HEK293 (cell line): ENCODE results near the gene TBCCD1.

Experiments used
- CTCF ChIA-PET: fragments of 350-600 bp; formaldehyde crosslinking; extraction: SDS; loops from one replicate; lab custom pipeline; 2021; ENCODE audit warnings: antibody characterized with exemption; lab: Yijun Ruan, JAX
- POLR2A ChIA-PET: fragments of 300-600 bp; formaldehyde crosslinking; extraction: SDS; loops from one replicate; lab custom pipeline; 2020; ENCODE audit warnings: antibody characterized with exemption, inconsistent platforms; lab: Yijun Ruan, JAX
- H3K27ac ChIP-seq: fragments of 200-500 bp; sonication (Bioruptor generic); 2 replicates; pipeline ENCODE4 v1.5.1; 2014; ENCODE audit warnings: low read depth, low read length, control low read depth, inconsistent platforms; ENCODE audit errors: extremely low read depth
- H3K36me3 ChIP-seq, 2 experiments: fragments of 200-500 bp in 1 of 2; sonication (Bioruptor generic) in 1 of 2; 1 replicate in 1 of 2; 2 replicates in 1 of 2; pipeline ENCODE4 v1.5.1; 2014 to 2017; ENCODE audit warnings: inconsistent platforms in 2 of 2, low read length in 2 of 2; ENCODE audit not compliant: control insufficient read depth in 2 of 2, insufficient read depth in 1 of 2
- H3K4me1 ChIP-seq: fragments of 200-500 bp; sonication (Bioruptor generic); 2 replicates; pipeline ENCODE4 v1.5.1; 2014; ENCODE audit warnings: mild to moderate bottlenecking, low read length, inconsistent platforms; ENCODE audit not compliant: control insufficient read depth, insufficient read depth
- H3K4me3 ChIP-seq: 2 replicates; pipeline ENCODE4 v1.5.1; 2011; ENCODE audit warnings: low read depth, mild to moderate bottlenecking, control low read depth, low read length, moderate library complexity
- H3K9me3 ChIP-seq: fragments of 200-500 bp; sonication (Bioruptor generic); 2 replicates; pipeline ENCODE4 v1.5.1; 2014; ENCODE audit warnings: low read depth, low read length, inconsistent platforms; ENCODE audit not compliant: control insufficient read depth, insufficient read depth
- GLI2 ChIP-seq: fragments of 450-650 bp; formaldehyde crosslinking; IDR thresholded peaks from 2 replicates; pipeline ENCODE4; 2017; ENCODE audit warnings: missing biosample characterization, missing genetic modification characterization, low read depth, borderline replicate concordance
- HOXD13 ChIP-seq: sonication (generic); formaldehyde crosslinking; IDR thresholded peaks from 2 replicates; pipeline ENCODE4 v1.8.0; 2022; ENCODE audit warnings: missing genetic modification reagents, borderline replicate concordance
- KLF8 ChIP-seq: fragments of 450-650 bp; formaldehyde crosslinking; IDR thresholded peaks from 2 replicates; pipeline ENCODE4 v1.5.1; 2016; ENCODE audit warnings: missing biosample characterization, missing genetic modification characterization
- PRDM2 ChIP-seq: fragments of 450-650 bp; formaldehyde crosslinking; IDR thresholded peaks from 2 replicates; pipeline ENCODE4 v1.5.1; 2016; ENCODE audit warnings: missing biosample characterization, missing genetic modification characterization, borderline replicate concordance
- SP3 ChIP-seq: fragments of 450-650 bp; formaldehyde crosslinking; IDR thresholded peaks from 2 replicates; pipeline ENCODE4 v1.5.1; 2016; ENCODE audit warnings: missing biosample characterization, missing genetic modification characterization
- ZNF138 ChIP-seq: fragments of 450-650 bp; formaldehyde crosslinking; IDR thresholded peaks from 2 replicates; pipeline ENCODE4 v1.5.1; 2016; ENCODE audit warnings: missing biosample characterization, missing genetic modification characterization, borderline replicate concordance
- ZNF174 ChIP-seq: fragments of 450-650 bp; formaldehyde crosslinking; IDR thresholded peaks from 2 replicates; pipeline ENCODE4 v1.5.0; 2017; ENCODE audit warnings: missing biosample characterization, mild to moderate bottlenecking, missing genetic modification characterization
- ZNF2 ChIP-seq: fragments of 450-650 bp; formaldehyde crosslinking; IDR thresholded peaks from 2 replicates; pipeline ENCODE4 v1.5.1; 2016; ENCODE audit warnings: missing biosample characterization, missing genetic modification characterization
- ZNF24 ChIP-seq: fragments of 450-650 bp; formaldehyde crosslinking; IDR thresholded peaks from 2 replicates; pipeline ENCODE4 v1.5.1; 2016; ENCODE audit warnings: missing biosample characterization, missing genetic modification characterization
- ZNF292 ChIP-seq: fragments of 450-650 bp; formaldehyde crosslinking; IDR thresholded peaks from 2 replicates; pipeline ENCODE4 v1.5.1; 2016; ENCODE audit warnings: low read depth, missing biosample characterization, missing genetic modification characterization, borderline replicate concordance
- ZNF354C ChIP-seq: fragments of 450-650 bp; formaldehyde crosslinking; IDR thresholded peaks from 2 replicates; pipeline ENCODE4 v1.5.1; 2016; ENCODE audit warnings: missing biosample characterization, missing genetic modification characterization, low read depth, borderline replicate concordance
- ZNF362 ChIP-seq: fragments of 450-650 bp; formaldehyde crosslinking; IDR thresholded peaks from 2 replicates; pipeline ENCODE4 v1.5.1; 2016; ENCODE audit warnings: missing biosample characterization, missing genetic modification characterization
- ZNF48 ChIP-seq: fragments of 450-650 bp; formaldehyde crosslinking; IDR thresholded peaks from 2 replicates; pipeline ENCODE4 v1.5.1; 2016; ENCODE audit warnings: missing biosample characterization, missing genetic modification characterization
- ZNF488 ChIP-seq: fragments of 450-650 bp; formaldehyde crosslinking; IDR thresholded peaks from 2 replicates; pipeline ENCODE4 v1.5.1; 2016; ENCODE audit warnings: missing biosample characterization, missing genetic modification characterization
- ZNF548 ChIP-seq: fragments of 450-650 bp; formaldehyde crosslinking; IDR thresholded peaks from 2 replicates; pipeline ENCODE4 v1.5.1; 2016; ENCODE audit warnings: missing biosample characterization, missing genetic modification characterization
- ZNF692 ChIP-seq: fragments of 450-650 bp; formaldehyde crosslinking; IDR thresholded peaks from 2 replicates; pipeline ENCODE4 v1.5.1; 2016; ENCODE audit warnings: missing biosample characterization, missing genetic modification characterization
- ZNF76 ChIP-seq: fragments of 450-650 bp; formaldehyde crosslinking; IDR thresholded peaks from 2 replicates; pipeline ENCODE4; 2016; ENCODE audit warnings: low read depth, missing biosample characterization, missing genetic modification characterization, borderline replicate concordance
- ZSCAN30 ChIP-seq: fragments of 450-650 bp; IDR thresholded peaks from 2 replicates; pipeline ENCODE4 v1.5.1; 2018; ENCODE audit warnings: missing biosample characterization, mild to moderate bottlenecking, missing genetic modification characterization, moderate library complexity

The TBCCD1 gene

GRCh38 chr3:186580785-186581184, 13.6 kb upstream of the TBCCD1 start:
- Histone ChIP-seq H3K4me1 (no peaks in the 10 kb centered on the region), H3K36me3 (peaks cover 16 to 97% of the 10 kb centered on the region in 2 experiments), H3K27ac (no peak overlapping the region), H3K9me3 (no peaks in the 10 kb centered on the region), H3K4me3 (no peak overlapping the region)
- ChIA-PET CTCF (no interaction called here), POLR2A (interaction anchor here (1.5 kb wide), 1 partner anchor 10 kb away, joined by 8 read pairs; the partner anchor contains the start of gene DNAJB11)
- TF ChIP-seq ZNF76 (tag by site-specific recombination) = no peak
- TF ChIP-seq HOXD13 (CRISPR knock-in tag) = no peak
- TF ChIP-seq KLF8 (tag by site-specific recombination) = no peak
- TF ChIP-seq PRDM2 (tag by site-specific recombination) = no peak
- TF ChIP-seq GLI2 (tag by site-specific recombination) = no peak
- TF ChIP-seq ZNF548 = no peak
- TF ChIP-seq ZNF488 = no peak
- no peak for TF ChIP-seq ZNF48 (tag by site-specific recombination)
- no peak for TF ChIP-seq ZNF24
- no peak for TF ChIP-seq ZNF138 (tag by site-specific recombination)
- TF ChIP-seq ZNF362 (tag by site-specific recombination) = no peak
- TF ChIP-seq ZNF2 = no peak
- no peak for TF ChIP-seq ZNF292 (tag by site-specific recombination)
- no peak for TF ChIP-seq ZNF174 (tag by site-specific recombination)
- no peak for TF ChIP-seq ZNF354C (tag by site-specific recombination)
- no peak for TF ChIP-seq SP3 (tag by site-specific recombination)
- TF ChIP-seq ZNF692 (tag by site-specific recombination) = no peak
- no peak for TF ChIP-seq ZSCAN30 (tag by site-specific recombination)
